Lower lobe of right lung (tissue), 2 donors: ENCODE measurements around the gene FAM171A2. TPM values are rescaled to one million over a fixed set of nuclear protein-coding genes. Genes with fewer than 3 reads are reported as not detected.
A peak's percentile ranks its signal among the peaks of the same experiment; 100 is the strongest.

Source experiments
- ATAC-seq, 2 donors: fragments of 200-7000 bp; cut with Tn5 transposase; one replicate each; pipeline ENCODE4 v1.9.1; 2020 to 2022; ENCODE audit warnings: mild to moderate bottlenecking in 2 of 2, moderate library complexity in 2 of 2
- DNase-seq: peaks from one replicate; pipeline ENCODE4 v3.0.0-alpha.2; 2020
- H3K27ac ChIP-seq: fragments of 200-600 bp; one replicate; pipeline ENCODE4 v1.8.0; 2022
- H3K27me3 ChIP-seq: fragments of 200-600 bp; one replicate; pipeline ENCODE4 v1.8.0; 2022; ENCODE audit warnings: low read depth
- H3K36me3 ChIP-seq: fragments of 200-600 bp; one replicate; pipeline ENCODE4 v1.8.0; 2022; ENCODE audit warnings: mild to moderate bottlenecking
- H3K4me1 ChIP-seq: fragments of 200-600 bp; one replicate; pipeline ENCODE4 v1.8.0; 2022
- H3K4me3 ChIP-seq: fragments of 200-600 bp; one replicate; pipeline ENCODE4 v1.8.0; 2022; ENCODE audit warnings: mild to moderate bottlenecking
- H3K9me3 ChIP-seq: fragments of 200-600 bp; one replicate; pipeline ENCODE4 v1.8.0; 2022
- intact Hi-C: fragments of 100-400 bp; cut with DNase I; formaldehyde crosslinking; loops from one replicate; pipeline ENCODE4 v1.11.0; 2022
- total RNA-seq: library from RNA; stranded (reverse); fragmentation: NEBNext Ultra II Directional; extraction: Animal tissue kit (Norgen Biotek cat#: 25700); gene quantifications from one replicate; pipeline ENCODE4 v1.2.1, GENCODE V29; 2021
- TF ChIP-seq, protein P1 (sequence below): fragments of 200-600 bp; IDR thresholded peaks from one replicate; pipeline ENCODE4 v1.8.0; 2022; ENCODE audit warnings: antibody characterized with exemption, mild to moderate bottlenecking
- donor health status: DM: no; HTN: yes; CAD: no; lungs with severe emphysema.

FAM171A2 gene
- total RNA-seq, 1 donor from 2014 or later, result 1.2 TPM

GRCh38 chr17:44385287-44386181 is 21.9 kb upstream of the FAM171A2 start:
- DNase-seq, result peak; percentile 88
- Histone ChIP-seq H3K27ac (no peak overlapping the region), H3K27me3 (peaks cover 17% of the 10 kb centered on the region), H3K4me3 (peak overlapping the region; percentile 61), H3K36me3 (no peaks in the 10 kb centered on the region), H3K9me3 (no peaks in the 10 kb centered on the region), H3K4me1 (peaks cover 16% of the 10 kb centered on the region)
- TF ChIP-seq, protein P1, sequence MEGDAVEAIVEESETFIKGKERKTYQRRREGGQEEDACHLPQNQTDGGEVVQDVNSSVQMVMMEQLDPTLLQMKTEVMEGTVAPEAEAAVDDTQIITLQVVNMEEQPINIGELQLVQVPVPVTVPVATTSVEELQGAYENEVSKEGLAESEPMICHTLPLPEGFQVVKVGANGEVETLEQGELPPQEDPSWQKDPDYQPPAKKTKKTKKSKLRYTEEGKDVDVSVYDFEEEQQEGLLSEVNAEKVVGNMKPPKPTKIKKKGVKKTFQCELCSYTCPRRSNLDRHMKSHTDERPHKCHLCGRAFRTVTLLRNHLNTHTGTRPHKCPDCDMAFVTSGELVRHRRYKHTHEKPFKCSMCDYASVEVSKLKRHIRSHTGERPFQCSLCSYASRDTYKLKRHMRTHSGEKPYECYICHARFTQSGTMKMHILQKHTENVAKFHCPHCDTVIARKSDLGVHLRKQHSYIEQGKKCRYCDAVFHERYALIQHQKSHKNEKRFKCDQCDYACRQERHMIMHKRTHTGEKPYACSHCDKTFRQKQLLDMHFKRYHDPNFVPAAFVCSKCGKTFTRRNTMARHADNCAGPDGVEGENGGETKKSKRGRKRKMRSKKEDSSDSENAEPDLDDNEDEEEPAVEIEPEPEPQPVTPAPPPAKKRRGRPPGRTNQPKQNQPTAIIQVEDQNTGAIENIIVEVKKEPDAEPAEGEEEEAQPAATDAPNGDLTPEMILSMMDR, result peak; percentile 14
- ATAC-seq, result peak; percentile 94 to 97
- intact Hi-C loops, result no loop called here

GRCh38 chr17:44384823-44385286 is 21.2 kb upstream of the FAM171A2 start:
- intact Hi-C loops, result no loop called here
- peaks cover 17% of the 10 kb centered on the region for H3K27me3 ChIP-seq
- TF ChIP-seq, protein P1, result no peak
- ATAC-seq (peak; percentile 14 to 18), DNase-seq (no peak)
- peak overlapping the region; percentile 61 for H3K4me3 ChIP-seq
- H3K4me1 ChIP-seq, result peaks cover 16% of the 10 kb centered on the region
- no peaks in the 10 kb centered on the region for H3K9me3 ChIP-seq
- H3K36me3 ChIP-seq, result no peaks in the 10 kb centered on the region
- no peak overlapping the region for H3K27ac ChIP-seq

- no peaks in the 10 kb centered on the region for H3K36me3 ChIP-seq
- no peak for DNase-seq
- intact Hi-C loops, result no loop called here
- H3K27ac ChIP-seq, result no peak overlapping the region
- ATAC-seq, result no peak
- peaks cover 16% of the 10 kb centered on the region for H3K4me1 ChIP-seq
- TF ChIP-seq, protein P1, result no peak
- H3K9me3 ChIP-seq, result no peaks in the 10 kb centered on the region
- H3K4me3 ChIP-seq, result peak overlapping the region; percentile 61
- peaks cover 17% of the 10 kb centered on the region for H3K27me3 ChIP-seq
Measured at GRCh38 chr17:44384281-44384822, 20.7 kb upstream of the FAM171A2 start.

- no peak for ATAC-seq
- Histone ChIP-seq H3K36me3 (no peaks in the 10 kb centered on the region), H3K9me3 (no peaks in the 10 kb centered on the region), H3K4me3 (no peak overlapping the region), H3K4me1 (peaks cover 16% of the 10 kb centered on the region), H3K27me3 (peaks cover 17% of the 10 kb centered on the region), H3K27ac (no peak overlapping the region)
- intact Hi-C loops, result no loop called here
- no peak for DNase-seq
- TF ChIP-seq, protein P1, result no peak
Measured at GRCh38 chr17:44383861-44384260, 20.2 kb upstream of the FAM171A2 start.

DNA sequence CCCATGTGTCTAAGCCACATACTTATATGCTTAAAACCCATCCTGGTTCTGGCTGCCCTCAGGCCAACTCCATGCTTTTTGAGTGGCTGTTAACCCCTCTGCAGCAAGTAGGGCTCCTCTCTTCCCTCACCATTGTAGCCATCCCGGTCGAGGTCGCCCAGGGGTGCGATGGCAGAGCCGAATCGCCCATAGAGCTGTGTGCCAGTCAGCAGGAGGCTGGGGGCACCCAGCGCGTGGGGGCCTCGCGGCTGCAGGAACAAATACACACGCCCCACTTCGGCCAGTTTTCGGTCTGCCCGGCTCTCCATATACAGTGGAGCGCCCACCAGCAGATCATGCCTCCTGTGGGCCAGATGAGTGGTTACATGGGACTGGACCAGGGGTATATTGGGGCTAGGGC is 19.7 kb upstream of the FAM171A2 start:
- TF ChIP-seq, protein P1, result no peak
- no peaks in the 10 kb centered on the region for H3K9me3 ChIP-seq
- no peak overlapping the region for H3K27ac ChIP-seq
- no peaks in the 10 kb centered on the region for H3K36me3 ChIP-seq
- no peak for DNase-seq
- ATAC-seq, result no peak
- H3K27me3 ChIP-seq, result peaks cover 17% of the 10 kb centered on the region
- H3K4me3 ChIP-seq, result no peak overlapping the region
- intact Hi-C loops, result no loop called here
- H3K4me1 ChIP-seq, result peaks cover 16% of the 10 kb centered on the region
